Measurements from ENCODE around the gene NHEJ1.

The NHEJ1 gene

DNA sequence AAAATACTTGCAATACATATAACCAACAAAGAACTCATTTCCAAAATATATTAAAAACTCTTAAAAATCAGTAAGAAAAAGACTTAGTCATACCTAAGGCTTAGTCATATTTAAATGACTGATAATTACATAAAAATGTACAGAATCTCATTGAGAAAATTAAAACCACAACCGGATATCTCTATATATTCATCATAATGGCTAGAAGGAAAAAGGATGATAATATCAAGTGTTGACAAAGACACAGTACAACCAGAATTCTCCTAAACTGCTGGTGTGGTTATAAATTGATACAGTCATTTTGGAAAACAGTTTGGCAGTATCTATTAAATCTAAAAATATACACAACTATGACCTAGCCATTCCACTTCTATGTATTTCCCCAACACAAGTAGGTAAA, 72.8 kb downstream of the NHEJ1 start:
- TF ChIP-seq CTCF (conservative IDR thresholded peaks at IDR 0.05; ENCODE audit: low read length) = no peak

GRCh38 chr2:219087361-219087760, 73.3 kb downstream of the NHEJ1 start:
- DNase-seq (ENCODE audit: low read depth) = no peak
- no peak overlapping the region for H3K4me3 ChIP-seq (ENCODE audit: low read length)
- TF ChIP-seq CTCF (conservative IDR thresholded peaks at IDR 0.05; ENCODE audit: low read length) = no peak

More for the DNA sequence above, 72.8 kb downstream of the NHEJ1 start:
- H3K4me3 ChIP-seq (ENCODE audit: low read length) = no peak overlapping the region
- no peak for DNase-seq (ENCODE audit: low read depth)

GRCh38 chr2:219086196-219086595, 74.4 kb downstream of the NHEJ1 start:
- TF ChIP-seq CTCF (conservative IDR thresholded peaks at IDR 0.05; ENCODE audit: low read length) = no peak
- no peak overlapping the region for H3K4me3 ChIP-seq (ENCODE audit: low read length)
- no peak for DNase-seq (ENCODE audit: low read depth)

DNA sequence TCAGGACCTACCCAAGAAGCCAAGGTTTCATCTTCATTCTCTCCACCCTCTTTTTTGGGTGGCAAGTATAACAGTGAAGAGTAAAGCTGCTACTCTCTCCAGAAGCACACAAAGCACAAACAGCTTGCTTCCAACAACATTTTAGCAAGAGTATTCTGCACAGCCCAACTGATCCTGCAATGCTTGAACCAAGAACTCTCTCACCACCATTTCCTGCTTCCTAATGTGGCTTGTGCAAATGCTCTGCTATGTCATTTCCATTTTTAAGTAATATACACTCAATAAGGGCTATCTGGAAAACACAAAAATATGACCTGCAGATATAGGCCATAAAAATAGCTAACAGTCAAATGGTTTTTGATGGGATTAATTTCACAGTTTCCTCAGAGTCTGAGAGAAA, 75.8 kb downstream of the NHEJ1 start:
- no peak for DNase-seq (ENCODE audit: low read depth)
- no peak for TF ChIP-seq CTCF (conservative IDR thresholded peaks at IDR 0.05; ENCODE audit: low read length)

GRCh38 chr2:219082332-219082958, 78.2 kb downstream of the NHEJ1 start:
- DNase-seq (ENCODE audit: low read depth) = no peak
- no peak overlapping the region for H3K4me3 ChIP-seq (ENCODE audit: low read length)
- no peak for TF ChIP-seq CTCF (conservative IDR thresholded peaks at IDR 0.05; ENCODE audit: low read length)

More for the DNA sequence above, 75.8 kb downstream of the NHEJ1 start:
- H3K4me3 ChIP-seq (ENCODE audit: low read length) = no peak overlapping the region

GRCh38 chr2:219081701-219082331, 78.8 kb downstream of the NHEJ1 start:
- no peak for TF ChIP-seq CTCF (conservative IDR thresholded peaks at IDR 0.05; ENCODE audit: low read length)
- no peak for DNase-seq (ENCODE audit: low read depth)
- H3K4me3 ChIP-seq (ENCODE audit: low read length) = no peak overlapping the region

GRCh38 chr2:219081096-219081495, 79.5 kb downstream of the NHEJ1 start:
- H3K4me3 ChIP-seq (ENCODE audit: low read length) = no peak overlapping the region
- no peak for DNase-seq (ENCODE audit: low read depth)
- no peak for TF ChIP-seq CTCF (conservative IDR thresholded peaks at IDR 0.05; ENCODE audit: low read length)
